HL-60 (cell line): Measurements from ENCODE around the gene ROCK2.

ENCODE experiments used
- GABPA ChIP-seq: IDR thresholded peaks from 2 replicates; pipeline ENCODE4 v1.6.1; 2012; ENCODE audit warnings: low read depth
- POLR2AphosphoS5 ChIP-seq: IDR thresholded peaks from 2 replicates; pipeline ENCODE4 v1.6.1; 2012; ENCODE audit warnings: low read depth
- SPI1 ChIP-seq: IDR thresholded peaks from 2 replicates; pipeline ENCODE4 v1.6.1; 2012; ENCODE audit warnings: low read depth, mild to moderate bottlenecking, borderline replicate concordance
- TF ChIP-seq, protein P1 (sequence below): IDR thresholded peaks from one replicate; pipeline ENCODE4 v1.5.1; 2011; ENCODE audit warnings: low read length, control low read depth, inconsistent platforms; ENCODE audit not compliant: insufficient read depth
- TF ChIP-seq, protein P2 (sequence below): IDR thresholded peaks from 2 replicates; pipeline ENCODE4 v1.6.1; 2012; ENCODE audit warnings: low read depth; ENCODE audit not compliant: insufficient replicate concordance

DNA sequence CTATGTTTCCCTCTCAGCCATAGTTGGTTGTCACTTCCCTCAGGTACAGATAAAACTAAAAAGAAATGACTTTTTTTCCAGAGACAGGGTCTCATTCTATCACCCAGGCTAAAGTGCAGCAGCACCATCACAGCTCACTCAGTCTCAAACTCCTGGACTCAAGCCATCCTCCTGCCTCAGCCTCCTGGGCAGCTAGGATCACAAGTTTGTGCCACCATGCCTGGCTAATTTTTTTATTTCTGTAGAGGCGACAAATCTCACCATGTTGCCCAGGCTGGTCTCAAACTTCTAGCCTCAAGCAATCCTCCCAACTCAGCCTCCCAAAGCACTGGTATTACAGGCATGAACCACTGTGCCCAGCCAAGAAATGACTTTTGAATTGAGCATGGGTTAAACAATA is 8.2 kb downstream of the ROCK2 start:
- TF ChIP-seq, protein P1, sequence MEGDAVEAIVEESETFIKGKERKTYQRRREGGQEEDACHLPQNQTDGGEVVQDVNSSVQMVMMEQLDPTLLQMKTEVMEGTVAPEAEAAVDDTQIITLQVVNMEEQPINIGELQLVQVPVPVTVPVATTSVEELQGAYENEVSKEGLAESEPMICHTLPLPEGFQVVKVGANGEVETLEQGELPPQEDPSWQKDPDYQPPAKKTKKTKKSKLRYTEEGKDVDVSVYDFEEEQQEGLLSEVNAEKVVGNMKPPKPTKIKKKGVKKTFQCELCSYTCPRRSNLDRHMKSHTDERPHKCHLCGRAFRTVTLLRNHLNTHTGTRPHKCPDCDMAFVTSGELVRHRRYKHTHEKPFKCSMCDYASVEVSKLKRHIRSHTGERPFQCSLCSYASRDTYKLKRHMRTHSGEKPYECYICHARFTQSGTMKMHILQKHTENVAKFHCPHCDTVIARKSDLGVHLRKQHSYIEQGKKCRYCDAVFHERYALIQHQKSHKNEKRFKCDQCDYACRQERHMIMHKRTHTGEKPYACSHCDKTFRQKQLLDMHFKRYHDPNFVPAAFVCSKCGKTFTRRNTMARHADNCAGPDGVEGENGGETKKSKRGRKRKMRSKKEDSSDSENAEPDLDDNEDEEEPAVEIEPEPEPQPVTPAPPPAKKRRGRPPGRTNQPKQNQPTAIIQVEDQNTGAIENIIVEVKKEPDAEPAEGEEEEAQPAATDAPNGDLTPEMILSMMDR, result no peak
- no peak for TF ChIP-seq GABPA
- TF ChIP-seq POLR2AphosphoS5, result no peak
- TF ChIP-seq, protein P2, sequence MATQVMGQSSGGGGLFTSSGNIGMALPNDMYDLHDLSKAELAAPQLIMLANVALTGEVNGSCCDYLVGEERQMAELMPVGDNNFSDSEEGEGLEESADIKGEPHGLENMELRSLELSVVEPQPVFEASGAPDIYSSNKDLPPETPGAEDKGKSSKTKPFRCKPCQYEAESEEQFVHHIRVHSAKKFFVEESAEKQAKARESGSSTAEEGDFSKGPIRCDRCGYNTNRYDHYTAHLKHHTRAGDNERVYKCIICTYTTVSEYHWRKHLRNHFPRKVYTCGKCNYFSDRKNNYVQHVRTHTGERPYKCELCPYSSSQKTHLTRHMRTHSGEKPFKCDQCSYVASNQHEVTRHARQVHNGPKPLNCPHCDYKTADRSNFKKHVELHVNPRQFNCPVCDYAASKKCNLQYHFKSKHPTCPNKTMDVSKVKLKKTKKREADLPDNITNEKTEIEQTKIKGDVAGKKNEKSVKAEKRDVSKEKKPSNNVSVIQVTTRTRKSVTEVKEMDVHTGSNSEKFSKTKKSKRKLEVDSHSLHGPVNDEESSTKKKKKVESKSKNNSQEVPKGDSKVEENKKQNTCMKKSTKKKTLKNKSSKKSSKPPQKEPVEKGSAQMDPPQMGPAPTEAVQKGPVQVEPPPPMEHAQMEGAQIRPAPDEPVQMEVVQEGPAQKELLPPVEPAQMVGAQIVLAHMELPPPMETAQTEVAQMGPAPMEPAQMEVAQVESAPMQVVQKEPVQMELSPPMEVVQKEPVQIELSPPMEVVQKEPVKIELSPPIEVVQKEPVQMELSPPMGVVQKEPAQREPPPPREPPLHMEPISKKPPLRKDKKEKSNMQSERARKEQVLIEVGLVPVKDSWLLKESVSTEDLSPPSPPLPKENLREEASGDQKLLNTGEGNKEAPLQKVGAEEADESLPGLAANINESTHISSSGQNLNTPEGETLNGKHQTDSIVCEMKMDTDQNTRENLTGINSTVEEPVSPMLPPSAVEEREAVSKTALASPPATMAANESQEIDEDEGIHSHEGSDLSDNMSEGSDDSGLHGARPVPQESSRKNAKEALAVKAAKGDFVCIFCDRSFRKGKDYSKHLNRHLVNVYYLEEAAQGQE, result no peak
- TF ChIP-seq SPI1, result no peak
